GM23248 (cell line): ENCODE measurements around the gene CD109.

Source experiments
- EZH2 ChIP-seq: fragments of 200-600 bp; sonication (generic); IDR thresholded peaks from 2 replicates; pipeline ENCODE4 v1.6.1; 2018; ENCODE audit warnings: antibody characterized with exemption, mild to moderate bottlenecking; ENCODE audit not compliant: insufficient read depth, poor library complexity, severe bottlenecking
- EZH2phosphoT487 ChIP-seq: fragments of 200-600 bp; sonication (generic); IDR thresholded peaks from 2 replicates; pipeline ENCODE4 v1.6.1; 2018; ENCODE audit warnings: antibody characterized with exemption, moderate library complexity, mild to moderate bottlenecking, low read depth; ENCODE audit not compliant: insufficient read depth

GRCh38 chr6:73873081-73873480 lies 177.1 kb downstream of the CD109 start:
- TF ChIP-seq EZH2phosphoT487 (no peak), EZH2 (no peak)
